Neural cell (in vitro differentiated cells): ENCODE measurements around the gene PRPF40A. TPM values are rescaled to one million over a fixed set of nuclear protein-coding genes. Genes with fewer than 3 reads are reported as not detected.

Source experiments
- H2AFZ ChIP-seq: fragments of 200-600, 300-800 bp; sonication (generic), shearing (Covaris generic); 2 replicates; pipeline ENCODE4 v1.6.0; 2014; ENCODE audit warnings: low read depth, mild to moderate bottlenecking, antibody characterized with exemption, low read length, moderate library complexity
- H3F3A ChIP-seq: fragments of 200-600 bp; shearing (Covaris generic); 2 replicates; pipeline ENCODE4 v1.6.1; 2016; ENCODE audit warnings: mild to moderate bottlenecking, moderate library complexity, mixed read lengths, antibody characterized with exemption, low read length; ENCODE audit not compliant: insufficient read depth, poor library complexity, severe bottlenecking
- H3K27ac ChIP-seq: fragments of 200-600, 300-800 bp; sonication (generic), shearing (Covaris generic); 2 replicates; pipeline ENCODE4 v1.5.1; 2014; ENCODE audit warnings: mild to moderate bottlenecking, low read length, moderate library complexity
- H3K27me3 ChIP-seq: fragments of 300-800, 200-600 bp; sonication (generic), shearing (Covaris generic); 2 replicates; pipeline ENCODE4 v1.6.0; 2014; ENCODE audit warnings: mild to moderate bottlenecking, low read depth, low read length, moderate library complexity; ENCODE audit not compliant: insufficient read depth
- H3K36me3 ChIP-seq: fragments of 300-800, 200-600 bp; sonication (generic), shearing (Covaris generic); 2 replicates; pipeline ENCODE4 v1.5.1; 2014; ENCODE audit warnings: mild to moderate bottlenecking, antibody characterized with exemption, low read length, moderate library complexity; ENCODE audit not compliant: insufficient read depth
- H3K4me2 ChIP-seq: fragments of 300-800, 200-600 bp; sonication (generic), shearing (Covaris generic); 2 replicates; pipeline ENCODE4 v1.6.0; 2014; ENCODE audit warnings: mild to moderate bottlenecking, low read length
- H3K4me3 ChIP-seq: fragments of 300-800, 200-600 bp; sonication (generic), shearing (Covaris generic); 2 replicates; pipeline ENCODE4 v1.5.1; 2014; ENCODE audit warnings: mild to moderate bottlenecking, low read length, moderate library complexity
- H3K79me2 ChIP-seq: fragments of 200-600 bp; shearing (Covaris generic); replicated peaks from 2 replicates; pipeline ENCODE4 v1.6.0; 2014; ENCODE audit warnings: mild to moderate bottlenecking, low read length, moderate library complexity; ENCODE audit not compliant: insufficient read depth
- H3K9ac ChIP-seq: fragments of 300-800, 200-600 bp; sonication (generic), shearing (Covaris generic); 2 replicates; pipeline ENCODE4 v1.6.1; 2016; ENCODE audit warnings: mild to moderate bottlenecking, low read length, mixed read lengths
- H3K9me2 ChIP-seq: fragments of 200-600 bp; shearing (Covaris generic); 2 replicates; pipeline ENCODE4 v1.6.1; 2016; ENCODE audit warnings: mild to moderate bottlenecking, low read length, mixed read lengths; ENCODE audit not compliant: insufficient read depth
- H3K9me3 ChIP-seq: fragments of 200-600, 300-800 bp; sonication (generic), shearing (Covaris generic); 2 replicates; pipeline ENCODE4 v1.6.1; 2016; ENCODE audit warnings: mild to moderate bottlenecking, mixed run types, low read length, moderate library complexity, mixed read lengths
- H4K20me1 ChIP-seq: fragments of 200-600 bp; shearing (Covaris generic); 2 replicates; pipeline ENCODE4 v1.6.1; 2016; ENCODE audit warnings: mild to moderate bottlenecking, mixed run types; ENCODE audit not compliant: insufficient read depth
- EP300 ChIP-seq: fragments of 450-650 bp; conservative IDR thresholded peaks from 2 replicates; pipeline ENCODE4 v1.6.1; 2014; ENCODE audit warnings: antibody characterized with exemption, mild to moderate bottlenecking, moderate library complexity; ENCODE audit not compliant: poor library complexity, severe bottlenecking
- EZH2 ChIP-seq: fragments of 200-600, 300-800 bp; shearing (Covaris generic), sonication (generic); IDR thresholded peaks from 2 replicates; pipeline ENCODE4 v1.6.1; 2014; ENCODE audit warnings: antibody characterized with exemption, low read length, borderline replicate concordance, mild to moderate bottlenecking; ENCODE audit not compliant: insufficient read depth, poor library complexity, severe bottlenecking
- MXI1 ChIP-seq: fragments of 450-650 bp; conservative IDR thresholded peaks from 2 replicates; pipeline ENCODE4 v1.6.1; 2014; ENCODE audit warnings: antibody characterized with exemption, mild to moderate bottlenecking; ENCODE audit not compliant: poor library complexity, severe bottlenecking
- POLR2AphosphoS5 ChIP-seq: IDR thresholded peaks from 2 replicates; pipeline ENCODE4 v1.6.1; 2012
- RAD21 ChIP-seq: fragments of 450-650 bp; conservative IDR thresholded peaks from 2 replicates; pipeline ENCODE4 v1.6.1; 2014; ENCODE audit warnings: antibody characterized with exemption, mild to moderate bottlenecking, moderate library complexity
- REST ChIP-seq: IDR thresholded peaks from 2 replicates; pipeline ENCODE4 v1.6.1; 2012; ENCODE audit warnings: borderline replicate concordance
- SMC3 ChIP-seq: fragments of 450-650 bp; conservative IDR thresholded peaks from 2 replicates; pipeline ENCODE4 v1.6.1; 2014; ENCODE audit warnings: antibody characterized with exemption, mild to moderate bottlenecking, moderate library complexity; ENCODE audit not compliant: poor library complexity
- TAF1 ChIP-seq: IDR thresholded peaks from 2 replicates; pipeline ENCODE4 v1.6.1; 2012; ENCODE audit warnings: low read depth
- polyA plus RNA-seq: library from polyadenylated mRNA; depleted of rRNA; stranded (reverse); fragments of >200 nt; gene quantifications from 2 replicates; pipeline ENCODE4 v1.2.3, GENCODE V29; 2014
- TF ChIP-seq, protein P1 (sequence below): fragments of 450-650 bp; IDR thresholded peaks from 2 replicates; pipeline ENCODE4 v1.5.1; 2014; ENCODE audit warnings: antibody characterized with exemption, mild to moderate bottlenecking, moderate library complexity; ENCODE audit not compliant: poor library complexity, severe bottlenecking

Gene PRPF40A
- polyA plus RNA-seq, 1 donor from 2014 or later, result 105 TPM

- no peak overlapping the region for H3K4me2 ChIP-seq
- no peaks in the 10 kb centered on the region for H3K9me3 ChIP-seq
- H4K20me1 ChIP-seq, result no peaks in the 10 kb centered on the region
- TF ChIP-seq EP300 (no peak), POLR2AphosphoS5 (no peak), REST (no peak), EZH2 (no peak), RAD21 (no peak), MXI1 (no peak), SMC3 (no peak), TAF1 (no peak)
- TF ChIP-seq, protein P1, sequence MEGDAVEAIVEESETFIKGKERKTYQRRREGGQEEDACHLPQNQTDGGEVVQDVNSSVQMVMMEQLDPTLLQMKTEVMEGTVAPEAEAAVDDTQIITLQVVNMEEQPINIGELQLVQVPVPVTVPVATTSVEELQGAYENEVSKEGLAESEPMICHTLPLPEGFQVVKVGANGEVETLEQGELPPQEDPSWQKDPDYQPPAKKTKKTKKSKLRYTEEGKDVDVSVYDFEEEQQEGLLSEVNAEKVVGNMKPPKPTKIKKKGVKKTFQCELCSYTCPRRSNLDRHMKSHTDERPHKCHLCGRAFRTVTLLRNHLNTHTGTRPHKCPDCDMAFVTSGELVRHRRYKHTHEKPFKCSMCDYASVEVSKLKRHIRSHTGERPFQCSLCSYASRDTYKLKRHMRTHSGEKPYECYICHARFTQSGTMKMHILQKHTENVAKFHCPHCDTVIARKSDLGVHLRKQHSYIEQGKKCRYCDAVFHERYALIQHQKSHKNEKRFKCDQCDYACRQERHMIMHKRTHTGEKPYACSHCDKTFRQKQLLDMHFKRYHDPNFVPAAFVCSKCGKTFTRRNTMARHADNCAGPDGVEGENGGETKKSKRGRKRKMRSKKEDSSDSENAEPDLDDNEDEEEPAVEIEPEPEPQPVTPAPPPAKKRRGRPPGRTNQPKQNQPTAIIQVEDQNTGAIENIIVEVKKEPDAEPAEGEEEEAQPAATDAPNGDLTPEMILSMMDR, result no peak
- no peaks in the 10 kb centered on the region for H3K9me2 ChIP-seq
- H3K79me2 ChIP-seq, result peaks cover 59% of the 10 kb centered on the region
- no peak overlapping the region for H3K9ac ChIP-seq
- H3K27ac ChIP-seq, result no peak overlapping the region
- H3K27me3 ChIP-seq, result no peaks in the 10 kb centered on the region
- H2AFZ ChIP-seq, result no peak overlapping the region
- no peaks in the 10 kb centered on the region for H3F3A ChIP-seq
- no peak overlapping the region for H3K4me3 ChIP-seq
- no peaks in the 10 kb centered on the region for H3K36me3 ChIP-seq
Measured at GRCh38 chr2:152696476-152696875, 20.8 kb downstream of the PRPF40A start.

DNA sequence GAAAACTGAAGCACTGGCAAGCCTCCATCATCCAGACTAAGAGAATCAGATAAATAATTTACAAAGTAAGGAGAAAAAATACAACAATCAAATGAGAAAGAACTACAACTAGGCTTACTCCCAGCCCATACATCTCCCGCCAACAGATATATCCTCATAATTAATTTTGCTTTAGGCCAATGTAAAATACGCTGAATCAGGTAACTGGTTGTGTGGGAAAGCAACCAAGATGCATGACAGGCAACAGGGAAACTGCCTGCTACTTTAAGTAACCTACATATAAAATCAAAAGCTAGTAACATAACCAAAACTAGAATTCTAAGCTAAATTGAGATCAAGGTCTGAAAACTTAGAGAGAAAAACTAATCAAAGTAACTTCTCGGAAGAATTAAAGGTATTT is 21.5 kb downstream of the PRPF40A start:
- H3K36me3 ChIP-seq, result no peaks in the 10 kb centered on the region
- H3F3A ChIP-seq, result no peaks in the 10 kb centered on the region
- no peak overlapping the region for H3K4me2 ChIP-seq
- no peak overlapping the region for H3K27ac ChIP-seq
- peaks cover 59% of the 10 kb centered on the region for H3K79me2 ChIP-seq
- H4K20me1 ChIP-seq, result no peaks in the 10 kb centered on the region
- no peak for TF ChIP-seq EZH2
- TF ChIP-seq RAD21, result no peak
- no peak for TF ChIP-seq SMC3
- TF ChIP-seq TAF1, result no peak
- TF ChIP-seq REST, result no peak
- TF ChIP-seq, protein P1, result no peak
- no peak for TF ChIP-seq POLR2AphosphoS5
- no peak for TF ChIP-seq EP300
- TF ChIP-seq MXI1, result no peak
- H3K4me3 ChIP-seq, result no peak overlapping the region
- H3K27me3 ChIP-seq, result no peaks in the 10 kb centered on the region
- H2AFZ ChIP-seq, result no peak overlapping the region
- H3K9me2 ChIP-seq, result no peaks in the 10 kb centered on the region
- no peaks in the 10 kb centered on the region for H3K9me3 ChIP-seq
- H3K9ac ChIP-seq, result no peak overlapping the region
